Aorta (tissue), 5 donors: Measurements from ENCODE around the gene DQX1. TPM values are rescaled to one million over a fixed set of nuclear protein-coding genes. Genes with fewer than 3 reads are reported as not detected.
A peak's percentile ranks its signal among the peaks of the same experiment; 100 is the strongest.

Source experiments
- ATAC-seq: fragments of 200-7000 bp; cut with Tn5 transposase; one replicate; pipeline ENCODE4 v1.9.1; 2022; ENCODE audit warnings: moderate library complexity; ENCODE audit not compliant: low FRiP score
- DNase-seq, 2 donors: peaks; one replicate each; pipeline ENCODE4 v3.0.0-alpha.2; 2020
- H3K27ac ChIP-seq, 2 donors: one replicate each; pipeline ENCODE4 v1.5.1; 2013; ENCODE audit warnings: low read length in 2 of 2, mild to moderate bottlenecking in 2 of 2, moderate library complexity in 2 of 2, control low read depth in 1 of 2, inconsistent platforms in 1 of 2, low read depth in 1 of 2
- H3K27me3 ChIP-seq, 2 donors: one replicate each; pipeline ENCODE4 v1.6.1; 2013; ENCODE audit warnings: control low read depth in 1 of 2, low read length in 1 of 2, mild to moderate bottlenecking in 1 of 2, moderate library complexity in 1 of 2; ENCODE audit not compliant: insufficient read depth in 2 of 2, control insufficient read depth in 1 of 2
- H3K36me3 ChIP-seq, 2 donors: one replicate each; pipeline ENCODE4 v1.6.1; 2013; ENCODE audit warnings: control low read depth in 1 of 2, low read length in 1 of 2, mild to moderate bottlenecking in 1 of 2; ENCODE audit not compliant: insufficient read depth in 2 of 2, control insufficient read depth in 1 of 2
- H3K4me1 ChIP-seq, 2 donors: one replicate each; pipeline ENCODE4 v1.6.1; 2013; ENCODE audit warnings: low read length in 2 of 2, control low read depth in 1 of 2, mild to moderate bottlenecking in 1 of 2, moderate library complexity in 1 of 2; ENCODE audit not compliant: insufficient read depth in 2 of 2, control insufficient read depth in 1 of 2
- H3K4me3 ChIP-seq, 2 donors: one replicate each; pipeline ENCODE4 v1.5.1; 2013; ENCODE audit warnings: low read length in 2 of 2, control low read depth in 1 of 2, mild to moderate bottlenecking in 1 of 2
- H3K9me3 ChIP-seq: one replicate; pipeline ENCODE4 v1.6.1; 2013; ENCODE audit warnings: mild to moderate bottlenecking, low read length; ENCODE audit not compliant: control insufficient read depth
- WGBS, 2 donors: extraction: QIAGEN DNeasy Blood & Tissue Kit; methylation state at CpG; one replicate each; pipeline ENCODE4 v1.1.7; 2013; 5-methylcytosine and 5-hydroxymethylcytosine counted together
- intact Hi-C, 2 donors: fragments of 100-400 bp; cut with DNase I; formaldehyde crosslinking; loops; one replicate each; pipeline versions ENCODE4 v1.14.2 to v1.15.0; 2022
- polyA plus RNA-seq, 2 donors: library from polyadenylated mRNA; stranded (reverse); fragments of 200-250 nt; gene quantifications; one replicate each; pipeline ENCODE4 v1.2.3, GENCODE V29; 2013
- total RNA-seq, 2 donors: library from RNA; stranded (reverse); fragmentation: NEBNext Ultra II Directional; extraction: Animal tissue kit (Norgen Biotek cat#: 25700); gene quantifications; one replicate each; pipeline ENCODE4 v1.2.1, GENCODE V29; 2021
- donor health status: healthy with polysubstance abuse.
- donor health status: Bipolar disorder and iron deficiency.
- donor health status: DM: no; HTN: no; CAD: no.
- donor health status: DM: no; HTN: no; CAD: no.
- donor health status: DM: yes; HTN: yes; CAD: no.

Gene DQX1
- total and polyA plus RNA-seq, 4 donors: 0.24 to 4.1 TPM; not detected in 2

DNA sequence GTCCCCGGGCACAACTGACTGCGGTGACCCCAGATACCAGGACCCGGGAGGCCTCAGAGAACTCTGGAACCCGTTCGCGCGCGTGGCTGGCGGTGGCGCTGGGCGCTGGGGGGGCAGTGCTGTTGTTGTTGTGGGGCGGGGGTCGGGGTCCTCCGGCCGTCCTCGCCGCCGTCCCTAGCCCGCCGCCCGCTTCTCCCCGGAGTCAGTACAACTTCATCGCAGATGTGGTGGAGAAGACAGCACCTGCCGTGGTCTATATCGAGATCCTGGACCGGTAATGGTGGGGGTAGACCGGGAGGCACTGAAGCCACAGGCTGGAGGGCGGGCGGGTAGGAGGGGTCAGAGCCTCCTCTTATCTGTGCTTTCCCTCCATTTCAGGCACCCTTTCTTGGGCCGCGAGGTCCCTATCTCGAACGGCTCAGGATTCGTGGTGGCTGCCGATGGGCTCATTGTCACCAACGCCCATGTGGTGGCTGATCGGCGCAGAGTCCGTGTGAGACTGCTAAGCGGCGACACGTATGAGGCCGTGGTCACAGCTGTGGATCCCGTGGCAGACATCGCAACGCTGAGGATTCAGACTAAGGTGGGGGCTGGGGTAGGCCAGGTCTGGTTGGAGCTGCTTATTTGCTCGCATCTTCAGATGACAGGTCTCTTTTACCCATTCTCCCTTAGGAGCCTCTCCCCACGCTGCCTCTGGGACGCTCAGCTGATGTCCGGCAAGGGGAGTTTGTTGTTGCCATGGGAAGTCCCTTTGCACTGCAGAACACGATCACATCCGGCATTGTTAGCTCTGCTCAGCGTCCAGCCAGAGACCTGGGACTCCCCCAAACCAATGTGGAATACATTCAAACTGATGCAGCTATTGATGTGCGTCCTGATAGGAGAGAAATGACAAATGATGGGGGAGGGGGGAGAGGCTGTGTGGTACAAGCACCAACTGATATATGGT is 4.5 kb upstream of the DQX1 start:
- Histone ChIP-seq H3K27ac (peak overlapping the region in 1 of 2 donors; percentile 14), H3K27me3 (no peaks in the 10 kb centered on the region), H3K4me1 (no peaks in the 10 kb centered on the region), H3K4me3 (peak overlapping the region; percentile 62 to 73), H3K36me3 (peaks cover 0 to 5% of the 10 kb centered on the region in 2 donors), H3K9me3 (no peaks in the 10 kb centered on the region)
- 1% methylated on average over 49 to 54 of the region's 54 CpGs for WGBS, 2 donors
- ATAC-seq (peak; percentile 40), DNase-seq (peak; percentile 73 to 85)
- intact Hi-C loops: loop anchor here in 1 of 2 donors (10.0 kb wide), 1 partner anchor 54 kb away; no protein-coding TSS in a partner anchor

DNA sequence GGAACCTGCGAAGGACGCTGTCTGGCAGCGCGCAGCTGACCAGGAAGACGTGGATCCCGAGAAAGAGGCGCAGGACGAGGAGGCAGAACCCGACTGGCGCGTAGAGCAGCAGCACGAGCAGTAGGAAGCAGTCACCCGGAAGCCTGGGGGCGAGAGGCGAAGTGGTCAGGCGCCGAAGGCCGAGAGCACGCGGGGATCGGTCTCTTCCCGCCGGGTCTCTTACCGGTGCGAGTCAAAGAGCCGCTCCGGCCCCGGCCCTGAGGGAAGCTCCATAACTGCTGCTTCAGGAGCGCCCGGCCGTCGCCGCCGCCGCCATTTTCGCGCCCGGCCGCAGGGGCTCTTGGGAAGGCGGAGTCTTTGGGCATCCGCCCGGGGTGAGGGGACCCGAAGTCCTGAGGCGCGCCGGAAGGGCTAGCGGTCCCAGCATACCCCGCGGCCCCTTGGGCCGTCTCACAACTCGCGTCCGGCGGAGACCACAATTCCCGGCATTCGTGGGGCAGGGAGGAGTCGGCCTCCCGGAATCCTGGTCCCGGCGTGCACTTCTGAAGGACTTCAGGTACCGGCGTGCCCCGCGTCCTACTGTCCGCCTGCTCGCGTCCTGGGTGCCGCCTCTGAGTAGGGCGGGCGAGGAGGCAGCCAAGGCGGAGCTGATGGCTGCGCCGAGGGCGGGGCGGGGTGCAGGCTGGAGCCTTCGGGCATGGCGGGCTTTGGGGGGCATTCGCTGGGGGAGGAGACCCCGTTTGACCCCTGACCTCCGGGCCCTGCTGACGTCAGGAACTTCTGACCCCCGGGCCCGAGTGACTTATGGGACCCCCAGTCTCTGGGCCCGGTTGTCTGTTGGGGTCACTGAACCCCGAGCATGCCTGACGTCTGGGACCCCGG is 3.6 kb upstream of the DQX1 start, which contains the start of the genes AUP1 and HTRA2:
Gene AUP1 (minus strand): TSS at position 350 of the 882 bp plus-strand sequence. CDS start 77 bp downstream, at position 273.
Gene HTRA2 (plus strand): TSS at position 577 of the 882 bp plus-strand sequence. CDS start 74 bp downstream, at position 651.
- Histone ChIP-seq H3K27ac (peak within 1 kb of the TSS in 1 of 2 donors; percentile 14), H3K4me3 (peak within 1 kb of the TSS; percentile 73 to 83), H3K36me3 (peaks cover 0 to 5% of the 10 kb centered on the region in 2 donors), H3K4me1 (no peaks in the 10 kb centered on the region), H3K9me3 (no peaks in the 10 kb centered on the region), H3K27me3 (no peaks in the 10 kb centered on the region)
- ATAC-seq: peak; percentile 98
- intact Hi-C loops: loop anchor here (1.0 to 10.0 kb wide), 5 partner anchors 23 to 55 kb away; partner anchors contain the start of genes DOK1 (in 1 of the 2), PCGF1 (in 1 of the 2) and TTC31 (in 1 of the 2)
- DNase-seq: peak; percentile 99 to 100
- WGBS, 2 donors: 0% methylated on average over 87 of the region's 87 CpGs

DNA sequence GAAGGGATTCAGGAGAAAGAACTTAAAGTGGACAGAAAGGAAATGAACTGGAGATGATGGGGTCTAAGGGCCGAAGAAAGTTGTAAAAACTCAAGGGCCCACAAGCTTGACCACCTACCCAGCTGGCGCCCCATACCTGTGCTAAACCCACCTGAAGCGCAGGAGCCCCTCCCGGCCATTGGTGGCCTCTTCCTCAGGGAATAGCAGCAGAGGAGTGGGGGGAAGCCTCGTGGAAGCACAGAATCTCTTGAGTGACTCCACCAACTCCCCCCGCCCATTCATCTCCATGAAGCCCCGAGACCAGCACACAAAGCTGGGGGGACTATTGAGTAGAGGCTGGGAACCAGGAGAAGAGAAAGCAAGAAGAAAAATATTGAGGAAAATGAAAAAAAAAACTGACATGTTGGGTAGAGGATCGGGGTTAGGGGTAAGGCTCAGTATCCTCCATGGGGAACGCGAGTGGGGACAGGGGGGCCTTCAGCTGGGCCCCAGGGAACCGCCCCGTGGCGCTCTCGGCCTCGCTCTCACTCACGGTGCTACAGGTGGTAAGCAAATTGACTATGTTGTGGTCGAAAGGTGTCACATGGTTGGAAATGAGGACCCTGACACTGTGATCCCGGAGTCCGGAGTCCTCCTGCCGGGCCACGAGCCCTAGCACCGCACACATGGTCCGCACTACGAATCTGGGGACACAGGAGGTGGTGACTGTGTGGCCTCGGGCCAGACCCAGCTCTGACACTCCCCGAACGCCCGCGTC is 2.7 kb upstream of the DQX1 start:
- Histone ChIP-seq H3K36me3 (peaks cover 0 to 5% of the 10 kb centered on the region in 2 donors), H3K9me3 (no peaks in the 10 kb centered on the region), H3K27ac (peak overlapping the region in 1 of 2 donors; percentile 14), H3K27me3 (no peaks in the 10 kb centered on the region), H3K4me1 (no peaks in the 10 kb centered on the region), H3K4me3 (peak overlapping the region; percentile 52 to 83)
- peak; percentile 3 for ATAC-seq
- 16 to 18% methylated on average over 29 of the region's 29 CpGs for WGBS, 2 donors
- no peak for DNase-seq
- intact Hi-C loops: loop anchor here in 1 of 2 donors (1.0 to 5.0 kb wide), 4 partner anchors 22 to 54 kb away; partner anchors contain the start of genes DOK1, PCGF1 and TTC31

DNA sequence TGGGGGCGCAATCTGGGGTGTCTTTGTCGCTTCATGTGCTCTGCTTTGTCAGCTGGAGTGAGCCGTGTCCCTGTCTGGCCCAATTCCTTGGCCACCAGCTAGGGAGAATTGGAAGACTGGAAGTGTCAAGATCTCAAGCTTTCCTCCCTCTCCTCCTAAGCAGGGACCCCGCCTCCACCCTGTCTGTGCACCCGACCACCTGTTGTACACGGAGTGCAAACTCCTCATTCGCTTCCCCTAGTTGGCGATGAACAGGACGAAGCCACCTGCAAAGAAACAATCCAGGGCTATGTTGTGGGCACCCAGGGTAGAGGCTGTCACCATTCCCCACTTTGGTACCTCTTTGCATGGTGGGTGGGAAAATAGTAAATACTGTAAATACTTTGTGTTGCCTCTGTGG is 1.7 kb upstream of the DQX1 start:
- H3K4me3 ChIP-seq: no peak overlapping the region
- peaks cover 0 to 5% of the 10 kb centered on the region in 2 donors for H3K36me3 ChIP-seq
- intact Hi-C loops: loop anchor here in 1 of 2 donors (2.0 to 5.0 kb wide), 2 partner anchors 21 to 55 kb away; partner anchors contain the start of gene PCGF1
- WGBS, 2 donors: 94 to 98% methylated on average over 9 of the region's 9 CpGs
- H3K27me3 ChIP-seq: no peaks in the 10 kb centered on the region
- no peak for DNase-seq
- H3K9me3 ChIP-seq: no peaks in the 10 kb centered on the region
- ATAC-seq: no peak
- H3K27ac ChIP-seq: no peak overlapping the region
- H3K4me1 ChIP-seq: no peaks in the 10 kb centered on the region

DNA sequence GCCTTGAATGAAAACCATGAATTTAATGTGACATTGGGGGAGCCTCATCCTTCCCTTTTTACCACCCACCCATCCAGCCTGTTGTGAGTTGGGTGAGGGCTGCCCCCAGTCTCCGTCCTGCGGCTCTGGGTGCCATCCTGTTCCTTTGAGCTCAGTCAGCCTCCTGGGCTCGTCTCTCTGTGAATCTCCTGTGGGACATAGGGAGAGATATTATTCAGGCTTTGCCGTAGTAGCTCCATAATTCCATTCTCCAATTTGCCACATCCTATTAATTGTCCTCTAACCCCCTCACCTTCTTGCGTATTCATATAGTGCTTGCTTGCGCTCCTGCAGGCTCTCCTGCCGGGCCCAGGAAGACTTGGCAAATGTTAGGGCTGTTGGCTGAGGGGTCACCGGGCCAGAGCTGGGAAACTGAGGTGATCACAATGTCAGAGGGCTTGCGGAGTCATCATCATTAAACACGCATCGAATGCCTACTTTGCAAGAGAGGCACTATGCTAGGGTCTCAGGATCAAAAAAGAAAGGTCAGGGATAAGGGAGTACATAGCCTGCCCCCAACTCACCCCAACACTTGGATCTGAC is 709 bp upstream of the DQX1 start:
- Histone ChIP-seq H3K9me3 (no peaks in the 10 kb centered on the region), H3K36me3 (peaks cover 0 to 5% of the 10 kb centered on the region in 2 donors), H3K4me3 (no peak overlapping the region), H3K27me3 (no peaks in the 10 kb centered on the region), H3K4me1 (no peaks in the 10 kb centered on the region), H3K27ac (no peak overlapping the region)
- ATAC-seq (no peak), DNase-seq (no peak)
- intact Hi-C loops: loop anchor here in 1 of 2 donors (5.0 kb wide), 1 partner anchor 56 kb away; no protein-coding TSS in a partner anchor
- 97% methylated on average over 11 of the region's 11 CpGs for WGBS, 2 donors

DNA sequence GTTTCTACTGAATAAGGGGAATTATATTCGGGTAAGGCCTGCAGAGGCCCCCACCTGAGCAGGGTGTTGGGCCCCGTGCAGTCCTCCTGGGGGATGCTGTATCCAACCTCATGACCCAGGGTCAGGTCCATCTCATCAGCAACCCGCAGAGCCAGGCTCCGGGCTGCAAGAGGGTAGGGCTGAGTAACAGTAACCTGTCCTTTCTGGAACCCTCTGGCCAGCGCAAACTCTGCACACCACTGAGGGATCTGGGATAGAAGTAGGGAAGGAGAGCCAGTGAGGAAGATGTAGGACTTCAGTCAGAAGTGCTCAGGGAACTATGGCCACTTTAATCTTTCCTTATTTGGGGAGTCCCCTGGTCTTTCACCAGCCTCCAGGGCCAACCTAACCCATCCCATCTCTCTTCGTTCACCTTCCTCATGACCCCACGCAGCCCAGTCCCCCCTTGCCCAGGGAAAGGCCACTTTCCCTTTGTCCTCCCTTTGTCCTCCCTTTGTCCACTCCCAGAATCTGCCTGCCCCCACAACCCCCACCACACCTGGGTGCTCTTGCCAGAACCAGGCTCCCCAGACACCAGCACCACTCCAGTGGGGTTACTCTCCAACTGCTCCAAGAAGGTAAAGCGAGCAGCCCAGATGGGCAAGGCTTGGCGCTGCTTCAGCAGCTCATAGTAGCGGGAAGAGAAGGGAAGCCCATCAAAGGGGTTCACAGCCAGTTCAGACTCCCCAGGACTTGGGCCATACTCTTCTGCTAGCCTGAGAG is 895 bp downstream of the DQX1 start:
- Histone ChIP-seq H3K27me3 (no peaks in the 10 kb centered on the region), H3K4me3 (no peak overlapping the region), H3K36me3 (peaks cover 0 to 5% of the 10 kb centered on the region in 2 donors), H3K4me1 (no peaks in the 10 kb centered on the region), H3K9me3 (no peaks in the 10 kb centered on the region), H3K27ac (no peak overlapping the region)
- DNase-seq: no peak
- ATAC-seq: no peak
- intact Hi-C loops: loop anchor here in 1 of 2 donors (5.0 kb wide), 1 partner anchor 57 kb away; no protein-coding TSS in a partner anchor
- 90% methylated on average over 10 of the region's 10 CpGs for WGBS, 2 donors

DNA sequence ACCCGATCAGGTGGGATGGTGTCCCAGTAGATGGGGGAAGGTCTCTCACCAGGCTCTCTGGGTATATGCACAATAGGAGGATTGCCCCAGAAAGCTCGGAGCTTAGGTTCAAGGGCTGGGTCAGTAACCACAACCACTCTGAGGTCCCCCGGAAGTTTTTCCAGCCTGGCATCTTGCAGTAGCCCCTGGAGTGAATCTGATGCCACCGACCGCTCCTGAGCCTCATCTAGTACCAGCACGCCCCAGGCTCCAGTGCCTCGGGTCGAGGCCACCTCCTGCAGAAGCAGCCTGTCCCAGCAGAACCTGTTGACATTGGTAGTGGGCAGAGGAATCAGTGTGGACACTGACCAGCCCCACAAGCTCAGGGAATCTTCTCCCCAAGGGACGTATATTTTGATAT is 2.0 kb downstream of the DQX1 start:
- peaks cover 0 to 5% of the 10 kb centered on the region in 2 donors for H3K36me3 ChIP-seq
- H3K9me3 ChIP-seq: no peaks in the 10 kb centered on the region
- WGBS, 2 donors: 82 to 84% methylated on average over 9 of the region's 9 CpGs
- no peaks in the 10 kb centered on the region for H3K4me1 ChIP-seq
- H3K4me3 ChIP-seq: no peak overlapping the region
- no peak overlapping the region for H3K27ac ChIP-seq
- ATAC-seq (no peak), DNase-seq (peak in 1 of 2 donors; percentile 37)
- peaks cover 0 to 3% of the 10 kb centered on the region in 2 donors for H3K27me3 ChIP-seq
- intact Hi-C loops: no loop called here
